Rectal smooth muscle tissue (tissue), 1 donor: ENCODE measurements around the gene GATAD2A.

Experiments used
- H3K27ac ChIP-seq: one replicate; pipeline ENCODE4 v1.7.0; 2013; ENCODE audit warnings: low read depth, low read length, inconsistent platforms
- H3K27me3 ChIP-seq: one replicate; pipeline ENCODE4 v1.7.0; 2013; ENCODE audit warnings: low read length; ENCODE audit not compliant: control insufficient read depth, insufficient read depth
- H3K36me3 ChIP-seq: one replicate; pipeline ENCODE4 v1.7.0; 2013; ENCODE audit warnings: low read length; ENCODE audit not compliant: control insufficient read depth, insufficient read depth
- H3K4me1 ChIP-seq: one replicate; pipeline ENCODE4 v1.7.0; 2013; ENCODE audit warnings: low read length; ENCODE audit not compliant: control insufficient read depth, insufficient read depth
- H3K4me3 ChIP-seq: one replicate; pipeline ENCODE4 v1.7.0; 2013; ENCODE audit warnings: low read length
- H3K9ac ChIP-seq: one replicate; pipeline ENCODE4 v1.7.0; 2013; ENCODE audit warnings: low read length

GATAD2A gene

DNA sequence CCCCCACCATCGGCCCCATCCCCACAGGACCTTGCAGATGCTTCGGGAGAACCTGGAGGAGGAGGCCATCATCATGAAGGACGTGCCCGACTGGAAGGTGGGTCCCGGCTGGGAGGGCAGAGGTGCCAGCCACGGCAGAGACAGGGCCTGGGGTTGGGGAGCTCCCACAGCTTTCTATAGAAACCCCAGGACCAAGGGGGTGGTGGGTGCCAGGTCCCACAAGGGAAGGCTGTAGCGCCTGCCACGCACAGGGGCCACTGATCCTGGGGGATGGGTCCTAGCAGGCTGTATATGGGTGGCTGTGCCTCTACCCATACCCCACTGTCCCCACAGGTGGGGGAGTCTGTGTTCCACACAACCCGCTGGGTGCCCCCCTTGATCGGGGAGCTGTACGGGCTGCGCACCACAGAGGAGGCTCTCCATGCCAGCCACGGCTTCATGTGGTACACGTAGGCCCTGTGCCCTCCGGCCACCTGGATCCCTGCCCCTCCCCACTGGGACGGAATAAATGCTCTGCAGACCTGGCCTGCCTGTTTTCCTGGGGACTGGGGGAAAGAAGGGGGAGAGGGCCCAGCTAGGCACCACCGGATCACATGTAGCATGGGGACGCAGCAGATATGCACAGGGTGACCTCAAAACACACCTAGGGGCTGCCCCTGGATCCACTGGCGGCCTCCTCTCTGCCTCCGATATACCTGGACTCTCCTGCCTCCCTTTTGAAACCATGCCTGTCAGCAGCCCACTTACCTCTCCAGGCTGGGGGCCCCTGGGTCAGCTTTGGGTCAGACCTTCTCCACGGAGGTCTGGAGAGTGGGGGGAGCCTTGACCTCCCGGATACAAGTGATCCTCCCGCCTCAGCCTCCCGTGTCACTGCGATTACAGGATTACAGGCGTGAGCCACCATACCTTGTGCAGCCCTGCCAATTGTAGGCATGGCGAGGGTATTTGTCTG, 122.5 kb downstream of the GATAD2A start:
- peaks cover 2% of the 10 kb centered on the region for H3K4me1 ChIP-seq
- H3K36me3 ChIP-seq = no peaks in the 10 kb centered on the region

DNA sequence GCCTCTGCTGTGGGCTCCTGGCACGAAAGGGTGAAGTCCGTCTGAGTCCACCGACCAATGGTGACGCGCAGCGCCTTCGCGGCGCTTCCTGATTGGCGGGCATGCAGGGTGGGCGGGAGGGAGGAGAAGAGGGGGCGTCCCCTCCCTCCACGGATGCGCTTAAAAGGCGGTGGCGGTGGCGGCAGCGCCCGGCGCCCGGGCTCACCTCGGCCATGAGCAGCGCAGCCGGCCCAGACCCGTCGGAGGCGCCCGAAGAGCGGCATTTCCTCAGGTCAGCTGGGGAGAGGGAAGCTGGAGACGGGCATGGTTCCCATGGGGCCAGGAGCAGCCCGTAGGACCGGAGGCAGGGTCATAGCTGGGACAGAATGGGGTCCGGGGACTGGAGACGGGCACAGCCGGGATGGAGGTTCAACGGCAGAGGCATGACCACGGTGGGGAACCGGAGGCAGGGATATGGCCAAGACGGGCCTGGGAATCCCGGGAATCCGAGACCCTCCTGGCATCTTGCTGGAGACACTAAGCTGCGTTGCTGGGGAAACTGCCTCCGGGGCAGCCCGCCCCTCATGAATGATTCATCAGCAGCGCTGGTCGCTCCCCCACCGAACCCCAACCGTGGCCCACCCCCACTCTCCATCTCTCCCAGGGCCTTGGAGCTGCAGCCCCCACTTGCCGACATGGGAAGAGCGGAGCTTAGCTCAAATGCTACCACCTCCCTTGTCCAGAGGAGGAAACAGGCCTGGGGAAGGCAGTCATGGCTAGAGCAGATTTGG, 123.4 kb downstream of the GATAD2A start, which contains the start of gene YJEFN3:
YJEFN3 (plus strand) TSS at position 191 of the 770 bp plus-strand sequence; CDS start at position 213, 22 bp downstream.
- Histone ChIP-seq H3K36me3 (no peaks in the 10 kb centered on the region), H3K4me3 (no peak within 1 kb of the TSS), H3K4me1 (peaks cover 2% of the 10 kb centered on the region), H3K27me3 (no peaks in the 10 kb centered on the region), H3K9ac (no peak within 1 kb of the TSS), H3K27ac (no peak within 1 kb of the TSS)

More for the DNA sequence above, 122.5 kb downstream of the GATAD2A start:
- Histone ChIP-seq H3K4me3 (no peak overlapping the region), H3K27me3 (no peaks in the 10 kb centered on the region), H3K27ac (no peak overlapping the region), H3K9ac (no peak overlapping the region)

DNA sequence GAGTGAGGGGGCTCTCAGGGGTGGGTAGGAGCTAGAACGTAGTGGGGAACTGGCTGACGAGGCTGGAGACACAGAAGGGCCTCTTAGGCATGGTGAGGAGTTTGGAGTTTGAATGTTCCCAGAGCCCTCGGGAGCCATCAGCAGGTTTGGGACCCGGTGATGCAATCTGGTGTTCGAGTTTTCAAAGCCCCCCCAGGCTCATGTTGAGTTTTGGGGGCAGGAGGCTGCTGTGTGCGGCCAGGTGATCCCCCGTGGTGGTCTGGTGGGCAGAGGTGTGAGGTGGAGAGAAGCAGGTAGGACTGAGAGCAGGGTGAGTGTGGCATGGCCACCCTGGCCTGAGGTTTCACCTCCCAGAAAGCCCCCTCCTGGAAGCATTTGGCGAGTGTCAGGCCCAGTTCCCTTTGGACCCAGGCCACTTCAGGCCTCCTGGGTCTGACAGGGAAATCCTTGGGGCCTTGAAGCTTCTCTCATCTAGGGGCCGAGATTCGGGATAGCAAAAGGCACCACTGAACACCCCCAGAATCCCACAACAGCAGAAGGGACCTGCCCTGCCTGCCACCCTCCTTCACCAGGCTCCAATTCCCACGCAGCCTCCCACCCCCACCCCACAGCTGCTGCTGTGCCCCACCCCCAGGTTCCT, 124.4 kb downstream of the GATAD2A start:
- H3K9ac ChIP-seq = no peak overlapping the region
- H3K4me1 ChIP-seq = peaks cover 2% of the 10 kb centered on the region
- H3K36me3 ChIP-seq = no peaks in the 10 kb centered on the region
- H3K4me3 ChIP-seq = no peak overlapping the region
- no peak overlapping the region for H3K27ac ChIP-seq
- H3K27me3 ChIP-seq = no peaks in the 10 kb centered on the region

DNA sequence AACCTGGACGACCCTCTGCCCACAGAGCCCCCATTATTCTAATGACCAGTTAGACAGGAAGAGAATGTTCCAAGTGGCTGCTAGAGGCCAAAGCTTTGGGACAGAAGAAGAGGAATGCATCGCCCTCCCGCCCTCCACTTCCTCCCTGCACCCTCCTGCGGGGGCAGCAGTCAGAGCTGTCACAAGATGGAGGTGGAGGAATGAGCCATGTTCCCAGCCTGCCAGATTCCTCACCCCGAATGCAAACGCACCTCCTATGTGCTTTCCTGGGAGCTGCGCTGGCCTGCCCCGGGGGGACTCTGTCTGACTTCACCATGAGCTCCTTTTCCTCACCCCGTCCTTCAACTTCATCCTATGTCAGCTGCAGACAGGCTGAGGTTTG, 124.9 kb downstream of the GATAD2A start:
- Histone ChIP-seq H3K27ac (no peak overlapping the region), H3K4me3 (no peak overlapping the region), H3K9ac (no peak overlapping the region), H3K27me3 (no peaks in the 10 kb centered on the region), H3K36me3 (no peaks in the 10 kb centered on the region), H3K4me1 (peaks cover 2% of the 10 kb centered on the region)

DNA sequence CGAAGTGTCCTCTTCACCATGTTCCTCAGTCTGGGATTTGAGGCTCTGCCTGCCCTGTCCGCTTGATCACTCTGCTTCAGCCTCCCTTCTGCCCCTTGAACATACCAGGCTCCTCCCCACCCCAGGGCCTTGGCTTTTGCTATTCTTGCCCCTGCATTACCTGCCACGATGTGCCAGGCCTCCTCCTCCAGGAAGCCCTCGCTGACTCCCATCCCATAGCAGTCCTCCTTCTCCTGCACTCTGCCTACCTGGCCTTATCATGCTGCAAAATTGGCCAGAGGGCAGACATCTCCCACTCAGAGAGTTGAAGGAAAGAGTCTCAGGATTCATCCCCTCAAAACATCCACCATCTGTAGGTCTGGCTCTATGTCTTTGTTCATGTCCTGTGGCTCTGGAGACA, 125.4 kb downstream of the GATAD2A start:
- H3K4me3 ChIP-seq = no peak overlapping the region
- H3K36me3 ChIP-seq = no peaks in the 10 kb centered on the region
- no peak overlapping the region for H3K9ac ChIP-seq
- H3K4me1 ChIP-seq = peaks cover 2% of the 10 kb centered on the region
- no peak overlapping the region for H3K27ac ChIP-seq
- no peaks in the 10 kb centered on the region for H3K27me3 ChIP-seq

DNA sequence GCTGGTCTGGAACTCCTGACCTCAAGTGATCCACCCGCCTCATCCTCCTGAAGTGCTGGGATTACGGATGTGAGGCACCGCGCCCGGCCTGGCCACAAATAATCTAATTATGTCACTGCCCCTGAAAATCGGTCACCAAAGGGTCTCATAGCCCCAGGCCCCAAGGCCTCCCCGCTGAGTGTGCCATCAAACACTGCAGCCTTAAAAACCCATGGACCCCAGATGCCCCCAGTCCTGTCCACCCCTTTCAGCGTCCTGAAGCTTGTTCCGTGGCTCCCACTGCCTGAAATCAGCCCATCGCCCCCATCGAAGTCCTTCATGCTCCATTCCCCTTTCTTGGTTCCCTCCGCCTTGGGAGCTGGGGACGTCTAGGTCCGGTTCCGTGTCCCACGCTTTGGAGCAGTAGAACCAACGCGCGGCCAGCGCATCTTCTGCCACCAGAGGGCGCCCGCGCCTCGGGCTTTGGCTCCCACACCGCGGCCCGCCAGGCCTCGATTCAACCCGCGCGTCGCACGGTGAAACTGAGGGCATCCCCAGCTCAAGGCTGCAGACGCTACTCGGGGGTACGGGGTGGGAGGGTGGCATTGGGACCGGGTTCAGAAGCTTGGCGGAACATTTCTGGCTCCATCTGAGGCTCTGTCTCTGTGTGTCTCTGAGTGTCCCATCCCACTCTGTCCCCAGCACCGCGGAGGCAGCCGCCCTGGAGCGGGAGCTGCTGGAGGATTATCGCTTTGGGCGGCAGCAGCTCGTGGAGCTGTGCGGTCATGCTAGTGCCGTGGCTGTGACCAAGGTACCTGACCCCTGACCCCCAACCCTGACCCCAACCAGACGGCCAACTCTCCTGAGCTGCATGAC, 126.7 kb downstream of the GATAD2A start:
- H3K27me3 ChIP-seq = no peaks in the 10 kb centered on the region
- peaks cover 2% of the 10 kb centered on the region for H3K4me1 ChIP-seq
- H3K27ac ChIP-seq = no peak overlapping the region
- H3K4me3 ChIP-seq = peak overlapping the region; percentile 19
- H3K36me3 ChIP-seq = no peaks in the 10 kb centered on the region
- no peak overlapping the region for H3K9ac ChIP-seq

DNA sequence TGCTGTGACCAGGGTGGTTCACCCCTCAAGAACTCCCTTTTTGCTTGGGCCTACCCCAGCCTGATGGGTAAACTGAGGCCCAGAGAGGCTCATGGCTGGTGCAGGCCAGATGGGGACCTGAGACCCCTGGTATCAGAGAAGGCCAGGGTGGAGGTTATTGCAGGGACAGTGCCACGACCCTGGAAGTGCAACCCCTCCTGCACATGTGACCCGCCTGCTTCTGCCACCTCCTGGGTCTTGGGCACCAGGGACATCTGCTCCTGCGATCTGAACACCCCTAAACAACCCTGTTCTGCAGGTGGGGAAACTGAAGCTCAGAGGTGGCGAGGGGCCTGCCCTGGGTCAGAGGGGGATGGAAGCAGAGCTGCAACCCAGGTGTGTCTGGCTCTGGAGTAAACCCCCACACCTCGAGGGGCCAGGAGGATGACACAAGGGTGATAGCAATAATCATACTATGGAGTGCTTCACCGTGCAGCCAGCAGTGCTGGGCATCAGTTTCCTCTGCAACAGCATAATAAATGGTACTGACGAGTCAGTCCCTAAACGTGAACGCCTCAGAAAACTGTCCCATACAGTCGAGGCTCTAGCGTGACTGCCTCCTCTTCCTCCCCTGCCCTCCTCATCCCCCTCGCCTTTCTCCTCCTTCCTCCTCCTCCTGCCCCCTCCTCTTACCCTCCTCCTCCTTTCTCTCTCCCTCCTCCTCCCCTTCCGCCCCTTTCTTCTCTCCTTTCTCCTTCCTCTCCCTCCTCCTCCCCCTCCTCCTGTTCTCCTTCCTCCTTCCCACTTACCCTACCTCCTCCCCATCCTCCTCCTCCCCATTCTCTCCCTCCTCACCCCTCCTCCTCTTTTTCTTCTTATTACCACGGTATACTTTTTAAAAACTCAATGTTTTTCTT, 127.6 kb downstream of the GATAD2A start:
- peaks cover 2% of the 10 kb centered on the region for H3K4me1 ChIP-seq
- no peak overlapping the region for H3K9ac ChIP-seq
- H3K4me3 ChIP-seq = no peak overlapping the region

DNA sequence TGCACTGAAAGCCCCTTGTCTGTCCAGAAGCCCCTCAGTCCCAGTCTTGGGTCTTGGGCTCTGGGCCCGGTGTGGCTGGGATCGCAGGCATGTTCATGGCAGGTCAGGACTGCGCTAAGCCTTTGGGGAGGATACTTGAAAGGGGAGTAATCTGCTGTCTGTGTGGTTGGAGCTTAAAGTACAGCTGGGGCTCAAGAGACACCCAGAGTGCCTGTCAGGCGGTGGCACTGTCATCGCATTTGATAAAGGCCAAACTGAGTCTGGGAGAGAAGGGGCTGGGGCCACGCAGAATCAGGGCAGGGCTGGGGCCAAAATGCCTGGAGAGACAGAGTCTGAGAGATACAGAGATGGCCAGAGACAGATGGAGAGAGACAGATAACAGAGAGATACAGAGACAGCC, 128.4 kb downstream of the GATAD2A start:
- H3K27me3 ChIP-seq = peaks cover 12% of the 10 kb centered on the region
- no peaks in the 10 kb centered on the region for H3K36me3 ChIP-seq
- H3K4me1 ChIP-seq = peaks cover 2% of the 10 kb centered on the region

More for the DNA sequence above, 127.6 kb downstream of the GATAD2A start:
- no peaks in the 10 kb centered on the region for H3K36me3 ChIP-seq
- no peak overlapping the region for H3K27ac ChIP-seq
- peaks cover 6% of the 10 kb centered on the region for H3K27me3 ChIP-seq

DNA sequence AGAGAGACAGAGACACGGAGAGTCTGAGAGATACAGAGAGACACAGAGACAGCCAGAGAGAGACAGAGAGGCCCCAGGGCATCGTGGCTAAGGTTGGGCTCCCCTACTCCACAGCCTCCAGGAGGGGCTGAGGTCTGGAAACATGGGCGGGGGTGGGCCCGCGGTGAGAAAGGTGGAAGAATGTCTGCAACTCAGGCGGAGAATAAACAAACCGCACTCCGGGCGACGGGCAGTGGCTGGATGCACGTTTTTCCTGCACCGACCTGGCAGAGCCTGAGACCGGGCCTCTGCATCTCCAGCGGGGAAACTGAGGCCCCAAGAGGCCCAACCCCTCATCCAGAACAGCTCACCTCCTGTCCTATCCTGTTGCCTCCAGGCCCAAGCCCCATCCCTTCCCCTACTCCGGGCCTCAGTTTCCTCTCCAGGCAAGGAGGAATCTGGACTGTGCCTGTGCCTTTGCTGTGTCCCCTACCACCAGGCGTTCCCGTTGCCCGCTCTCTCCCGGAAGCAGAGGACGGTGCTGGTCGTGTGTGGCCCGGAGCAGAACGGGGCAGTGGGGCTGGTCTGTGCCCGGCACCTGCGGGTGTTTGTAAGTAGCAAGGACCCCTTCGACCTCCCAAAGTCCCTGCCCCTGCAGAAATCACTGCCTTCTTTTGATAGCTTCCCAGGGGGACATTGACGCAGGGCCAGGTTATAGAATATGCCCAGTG, 129.2 kb downstream of the GATAD2A start:
- Histone ChIP-seq H3K36me3 (no peaks in the 10 kb centered on the region), H3K27ac (no peak overlapping the region), H3K4me3 (no peak overlapping the region), H3K4me1 (peaks cover 4% of the 10 kb centered on the region), H3K27me3 (peaks cover 18% of the 10 kb centered on the region), H3K9ac (no peak overlapping the region)

More for the DNA sequence above, 128.4 kb downstream of the GATAD2A start:
- no peak overlapping the region for H3K4me3 ChIP-seq
- no peak overlapping the region for H3K27ac ChIP-seq
- no peak overlapping the region for H3K9ac ChIP-seq

DNA sequence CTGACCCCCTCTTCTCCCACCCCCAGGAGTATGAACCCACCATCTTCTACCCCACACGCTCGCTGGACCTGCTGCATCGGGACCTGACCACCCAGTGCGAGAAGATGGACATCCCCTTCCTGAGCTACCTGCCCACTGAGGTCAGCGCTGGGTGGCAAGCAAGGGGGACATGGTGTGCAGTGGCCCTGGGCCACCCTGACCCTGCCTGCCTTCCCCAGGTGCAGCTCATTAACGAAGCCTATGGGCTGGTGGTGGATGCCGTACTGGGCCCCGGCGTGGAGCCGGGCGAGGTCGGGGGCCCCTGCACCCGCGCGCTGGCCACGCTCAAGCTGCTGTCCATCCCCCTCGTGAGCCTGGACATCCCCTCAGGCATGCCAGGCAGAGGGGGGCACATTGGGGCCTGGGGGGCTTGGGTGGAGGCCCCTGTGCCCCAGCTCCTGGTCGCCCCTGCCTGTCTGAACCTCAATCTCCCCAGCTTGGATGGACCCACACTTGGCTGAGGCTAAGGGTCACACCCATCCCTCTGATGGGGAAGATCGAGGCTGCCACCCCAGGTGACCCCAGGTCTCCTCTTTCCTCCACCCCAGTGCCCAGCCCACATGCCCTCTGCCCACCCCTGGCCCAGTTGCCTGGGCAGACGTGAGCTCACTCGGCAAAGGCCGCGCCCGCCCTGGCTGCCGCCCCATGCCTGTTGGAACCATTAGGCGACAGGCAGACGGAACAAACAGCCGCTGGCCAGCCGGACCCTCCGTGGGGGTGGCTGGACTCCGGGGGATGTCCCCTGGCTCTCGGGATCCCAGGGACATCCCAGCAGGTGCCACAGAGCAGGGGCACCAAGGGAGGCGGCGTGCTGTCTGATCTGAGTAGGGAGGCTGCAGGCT, 130.1 kb downstream of the GATAD2A start:
- Histone ChIP-seq H3K36me3 (no peaks in the 10 kb centered on the region), H3K27me3 (peaks cover 18% of the 10 kb centered on the region), H3K4me1 (peaks cover 4% of the 10 kb centered on the region), H3K4me3 (no peak overlapping the region), H3K9ac (no peak overlapping the region), H3K27ac (no peak overlapping the region)
